Karpas-422 (cell line): ENCODE results near the gene DENND1C. TPM values are rescaled to one million over a fixed set of nuclear protein-coding genes. Genes with fewer than 3 reads are reported as not detected.

Source experiments
- DNase-seq: peaks from one replicate; pipeline ENCODE4 v3.0.0-alpha.2; 2015
- H2AFZ ChIP-seq: fragments of 200-600 bp; sonication (generic); 2 replicates; pipeline ENCODE4 v1.6.1; 2014; ENCODE audit warnings: antibody characterized with exemption, low read length, mixed read lengths
- H3K27ac ChIP-seq: fragments of 200-600 bp; sonication (generic); 2 replicates; pipeline ENCODE4 v1.5.1; 2014; ENCODE audit warnings: mild to moderate bottlenecking, low read length, moderate library complexity
- H3K27me3 ChIP-seq: fragments of 200-600 bp; sonication (generic); 2 replicates; pipeline ENCODE4 v1.6.1; 2014; ENCODE audit warnings: low read length, mixed read lengths
- H3K36me3 ChIP-seq: fragments of 200-600 bp; sonication (generic); 2 replicates; pipeline ENCODE4 v1.6.1; 2014; ENCODE audit warnings: low read length, mixed read lengths; ENCODE audit not compliant: insufficient read depth
- H3K4me1 ChIP-seq: fragments of 200-600 bp; sonication (generic); 2 replicates; pipeline ENCODE4 v1.6.1; 2014; ENCODE audit warnings: mild to moderate bottlenecking, low read length, mixed read lengths
- H3K4me2 ChIP-seq: fragments of 200-600 bp; sonication (generic); 2 replicates; pipeline ENCODE4 v1.6.1; 2014; ENCODE audit warnings: low read length, low read depth, mild to moderate bottlenecking; ENCODE audit not compliant: poor library complexity, severe bottlenecking
- H3K4me3 ChIP-seq: fragments of 200-600 bp; sonication (generic); 2 replicates; pipeline ENCODE4 v1.5.1; 2014; ENCODE audit warnings: mild to moderate bottlenecking, antibody characterized with exemption, low read length, mixed read lengths
- H3K79me2 ChIP-seq: fragments of 200-600 bp; sonication (generic); 2 replicates; pipeline ENCODE4 v1.6.1; 2014; ENCODE audit warnings: mild to moderate bottlenecking, low read length, mixed read lengths
- H3K9ac ChIP-seq: fragments of 200-600 bp; sonication (generic); 2 replicates; pipeline ENCODE4 v1.6.0; 2014; ENCODE audit warnings: low read length
- H3K9me2 ChIP-seq: fragments of 200-600 bp; sonication (generic), shearing (Covaris generic); replicated peaks from 2 replicates; pipeline ENCODE4 v1.6.0; 2014; ENCODE audit warnings: mild to moderate bottlenecking, low read length, moderate library complexity; ENCODE audit not compliant: insufficient read depth
- H3K9me3 ChIP-seq: fragments of 300-700, 200-600 bp; sonication (generic); 2 replicates; pipeline ENCODE4 v1.6.1; 2014; ENCODE audit warnings: low read length, mixed read lengths
- H4K20me1 ChIP-seq: fragments of 200-600 bp; sonication (generic); 2 replicates; pipeline ENCODE4 v1.6.1; 2014; ENCODE audit warnings: mild to moderate bottlenecking, antibody characterized with exemption, low read length, low read depth; ENCODE audit not compliant: insufficient read depth
- total RNA-seq: library from RNA; depleted of rRNA; stranded (reverse); fragments of >200 nt; shearing (Covaris generic); gene quantifications from 2 replicates; pipeline ENCODE4 v1.2.3, GENCODE V29; 2014; ENCODE audit warnings: low replicate concordance

The DENND1C gene
- total RNA-seq, 1 experiment from 2014 or later = 19.2 TPM

DNA sequence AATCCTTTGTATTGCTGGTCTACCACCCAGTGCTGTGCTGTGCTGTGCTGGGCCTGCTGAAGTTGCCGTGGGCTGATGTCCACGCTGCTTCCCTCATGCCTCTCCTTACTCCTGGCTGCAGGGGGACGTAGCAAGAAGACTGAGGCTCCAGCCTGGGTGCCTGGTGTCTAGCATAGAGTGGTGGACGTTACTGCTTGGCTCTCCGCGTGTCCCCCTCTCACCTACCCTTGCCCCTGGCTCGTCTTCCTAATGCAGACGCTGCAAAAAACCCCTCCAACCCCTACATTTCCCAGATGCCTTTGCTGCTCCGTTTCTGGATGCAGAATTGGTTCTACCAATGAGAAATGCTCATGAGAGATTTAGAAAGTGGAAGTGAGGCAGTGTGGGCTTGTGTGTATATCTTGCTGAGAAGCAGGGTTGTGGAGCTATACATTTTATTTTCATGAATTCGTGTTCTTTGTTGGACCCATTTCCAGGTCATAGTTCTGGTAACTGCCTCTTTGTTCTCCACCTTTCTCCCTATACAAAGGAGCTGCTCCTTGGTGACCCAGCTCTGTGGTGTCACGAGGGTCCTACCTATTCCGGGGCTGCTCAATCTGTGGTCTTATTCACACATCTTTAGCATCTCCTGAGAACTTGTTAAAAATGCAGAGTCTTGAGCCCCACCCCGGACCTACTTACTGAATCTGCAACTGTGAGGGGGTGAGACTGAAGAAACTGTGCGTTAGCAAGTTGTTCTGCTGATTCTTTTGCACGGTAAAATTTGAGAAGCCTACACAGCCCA, 7.9 kb upstream of the DENND1C start:
- peak; percentile 90 for DNase-seq
- Histone ChIP-seq H3K36me3 (no peaks in the 10 kb centered on the region), H4K20me1 (no peaks in the 10 kb centered on the region), H2AFZ (peak overlapping the region; percentile 92), H3K9me3 (no peaks in the 10 kb centered on the region), H3K79me2 (no peaks in the 10 kb centered on the region), H3K9ac (peak overlapping the region; percentile 76), H3K4me2 (peak overlapping the region; percentile 83), H3K9me2 (no peaks in the 10 kb centered on the region), H3K27ac (peak overlapping the region; percentile 52), H3K27me3 (no peaks in the 10 kb centered on the region), H3K4me1 (peaks cover 13% of the 10 kb centered on the region), H3K4me3 (peak overlapping the region; percentile 70)

DNA sequence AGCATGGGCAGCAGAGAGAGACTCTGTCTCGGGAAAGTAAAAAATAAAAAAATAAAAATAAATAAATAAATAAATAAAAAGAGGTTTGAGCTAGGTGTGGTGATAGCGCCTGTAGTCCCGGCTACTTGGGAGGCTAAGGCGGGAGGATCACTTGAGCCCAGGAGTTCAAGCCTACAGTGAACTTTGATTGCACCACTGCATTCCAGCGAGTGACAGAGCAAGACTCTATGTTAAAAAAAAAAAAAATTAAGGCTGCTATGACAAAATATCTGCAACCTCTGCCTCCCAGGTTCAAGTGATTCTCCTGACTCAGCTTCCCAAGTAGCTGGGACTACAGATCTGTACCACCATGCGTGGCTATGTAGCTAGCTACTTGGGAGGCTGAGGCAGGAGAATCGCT, 3.2 kb upstream of the DENND1C start:
- no peaks in the 10 kb centered on the region for H3K36me3 ChIP-seq
- peaks cover 26% of the 10 kb centered on the region for H3K4me1 ChIP-seq
- H3K27me3 ChIP-seq = no peaks in the 10 kb centered on the region
- H2AFZ ChIP-seq = no peak overlapping the region
- DNase-seq = no peak
- no peak overlapping the region for H3K4me2 ChIP-seq
- peaks cover 14% of the 10 kb centered on the region for H3K79me2 ChIP-seq
- no peaks in the 10 kb centered on the region for H3K9me2 ChIP-seq
- H3K27ac ChIP-seq = no peak overlapping the region
- H3K9ac ChIP-seq = no peak overlapping the region
- H3K9me3 ChIP-seq = no peaks in the 10 kb centered on the region
- H4K20me1 ChIP-seq = no peaks in the 10 kb centered on the region
- H3K4me3 ChIP-seq = no peak overlapping the region

DNA sequence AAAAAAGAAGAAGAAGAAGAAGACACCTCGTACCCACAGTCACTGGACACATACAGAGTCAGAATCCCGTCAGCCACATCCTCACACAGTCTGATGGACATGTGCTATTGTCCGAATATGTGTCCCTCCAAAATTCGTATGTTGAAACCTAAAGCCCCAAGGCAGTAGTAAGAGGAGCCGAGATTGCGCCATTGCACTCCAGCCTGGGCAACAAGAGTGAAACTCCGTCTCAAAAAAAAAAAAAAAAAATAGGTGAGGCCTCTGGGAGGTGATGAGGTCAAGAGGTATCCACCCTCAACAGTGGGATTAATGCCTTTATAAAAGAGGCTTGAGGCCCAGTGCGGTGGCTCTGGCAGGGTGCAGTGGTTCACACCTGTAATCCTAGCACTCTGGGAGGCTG, 2.6 kb upstream of the DENND1C start:
- Histone ChIP-seq H3K4me1 (peaks cover 20% of the 10 kb centered on the region), H3K4me3 (no peak overlapping the region), H3K27me3 (no peaks in the 10 kb centered on the region), H3K27ac (no peak overlapping the region), H3K36me3 (no peaks in the 10 kb centered on the region), H4K20me1 (no peaks in the 10 kb centered on the region), H2AFZ (no peak overlapping the region), H3K4me2 (no peak overlapping the region), H3K9me3 (no peaks in the 10 kb centered on the region), H3K79me2 (peaks cover 19% of the 10 kb centered on the region), H3K9ac (no peak overlapping the region), H3K9me2 (no peaks in the 10 kb centered on the region)
- no peak for DNase-seq

DNA sequence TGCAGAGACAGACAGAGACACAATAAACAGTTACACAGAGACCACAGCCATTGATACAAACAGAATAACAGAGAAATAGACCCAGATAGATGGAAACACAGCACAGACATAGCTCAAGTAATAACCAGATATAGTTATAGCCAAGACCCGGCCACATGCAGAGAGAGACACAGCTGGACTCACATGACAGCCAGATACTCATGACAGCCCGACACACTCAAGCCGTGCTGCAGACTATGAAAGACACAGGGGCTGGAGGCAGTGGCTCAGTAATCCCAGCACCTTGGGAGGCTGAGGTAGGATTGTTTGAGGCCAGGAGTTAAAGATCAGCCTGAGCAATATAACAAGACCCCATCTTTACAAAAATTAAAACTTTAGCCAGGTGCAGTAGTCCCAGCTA, 1.6 kb upstream of the DENND1C start:
- Histone ChIP-seq H3K9me3 (no peaks in the 10 kb centered on the region), H3K9me2 (no peaks in the 10 kb centered on the region), H3K4me2 (no peak overlapping the region), H3K4me1 (peaks cover 18% of the 10 kb centered on the region), H4K20me1 (no peaks in the 10 kb centered on the region), H3K9ac (no peak overlapping the region), H3K79me2 (peaks cover 20% of the 10 kb centered on the region), H3K27ac (no peak overlapping the region), H2AFZ (no peak overlapping the region), H3K27me3 (no peaks in the 10 kb centered on the region), H3K4me3 (no peak overlapping the region), H3K36me3 (no peaks in the 10 kb centered on the region)
- no peak for DNase-seq

DNA sequence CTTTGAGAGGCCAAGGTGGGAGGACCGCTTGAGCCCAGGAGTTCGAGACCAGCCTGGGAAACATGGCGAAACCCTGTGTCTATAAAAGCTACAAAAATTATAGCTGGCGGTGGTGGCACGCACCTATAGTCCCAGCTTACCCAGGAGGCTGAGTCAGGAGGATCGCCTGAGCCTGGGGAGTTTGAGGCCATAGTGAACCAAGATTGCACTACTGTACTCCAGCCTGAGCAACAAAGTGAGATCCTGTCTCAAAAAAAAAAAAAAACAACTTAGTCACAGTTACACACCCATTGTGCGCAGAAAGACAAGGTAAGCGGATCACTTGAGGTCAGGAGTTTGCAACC, 728 bp upstream of the DENND1C start:
- no peaks in the 10 kb centered on the region for H3K36me3 ChIP-seq
- H3K79me2 ChIP-seq = peaks cover 20% of the 10 kb centered on the region
- no peaks in the 10 kb centered on the region for H3K27me3 ChIP-seq
- no peak for DNase-seq
- H3K4me1 ChIP-seq = peaks cover 18% of the 10 kb centered on the region
- H3K9me3 ChIP-seq = no peaks in the 10 kb centered on the region
- no peaks in the 10 kb centered on the region for H3K9me2 ChIP-seq
- H3K4me2 ChIP-seq = peak overlapping the region; percentile 82
- H3K27ac ChIP-seq = no peak overlapping the region
- peak overlapping the region; percentile 83 for H3K9ac ChIP-seq
- no peaks in the 10 kb centered on the region for H4K20me1 ChIP-seq
- no peak overlapping the region; the same call in 1 of the 2 replicates for H3K4me3 ChIP-seq
- peak overlapping the region; percentile 87; the same call in 1 of the 2 replicates for H2AFZ ChIP-seq

DNA sequence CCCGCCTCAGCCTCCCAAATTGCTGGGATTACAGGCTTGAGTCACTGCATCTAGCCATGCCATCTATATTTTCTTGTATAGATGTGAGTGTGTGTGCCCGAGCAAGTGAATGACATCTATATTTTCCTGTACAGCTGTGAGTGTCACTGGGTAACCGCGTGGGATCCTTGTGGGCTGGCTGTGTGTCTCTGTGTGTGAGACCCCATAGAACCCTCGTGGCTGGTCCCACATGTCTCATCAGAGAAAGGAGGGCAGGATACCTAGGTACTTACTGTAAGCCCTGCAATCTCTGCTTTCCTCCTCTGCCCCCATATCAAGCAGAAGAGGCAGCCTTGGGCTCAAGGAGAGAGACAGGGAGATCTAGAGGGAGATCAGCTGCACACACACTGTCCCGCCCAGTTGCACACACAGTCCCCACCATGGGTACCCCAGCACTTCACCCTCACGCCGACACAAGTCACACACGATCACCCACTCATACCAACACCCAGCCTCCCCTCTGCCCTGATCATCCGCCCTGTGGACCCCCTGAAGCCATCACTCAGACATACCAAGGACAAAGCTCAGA, 655 bp downstream of the DENND1C start:
- no peaks in the 10 kb centered on the region for H3K9me2 ChIP-seq
- no peaks in the 10 kb centered on the region for H3K9me3 ChIP-seq
- peak overlapping the region; percentile 87; the same call in 1 of the 2 replicates for H2AFZ ChIP-seq
- peak overlapping the region; percentile 73 for H3K27ac ChIP-seq
- H3K4me3 ChIP-seq = peak overlapping the region; percentile 79
- no peaks in the 10 kb centered on the region for H4K20me1 ChIP-seq
- H3K9ac ChIP-seq = peak overlapping the region; percentile 83
- H3K4me1 ChIP-seq = peaks cover 18% of the 10 kb centered on the region
- DNase-seq = peak; percentile 52
- H3K27me3 ChIP-seq = no peaks in the 10 kb centered on the region
- peak overlapping the region; percentile 82 for H3K4me2 ChIP-seq
- H3K79me2 ChIP-seq = peaks cover 20% of the 10 kb centered on the region
- H3K36me3 ChIP-seq = peaks cover 8% of the 10 kb centered on the region

DNA sequence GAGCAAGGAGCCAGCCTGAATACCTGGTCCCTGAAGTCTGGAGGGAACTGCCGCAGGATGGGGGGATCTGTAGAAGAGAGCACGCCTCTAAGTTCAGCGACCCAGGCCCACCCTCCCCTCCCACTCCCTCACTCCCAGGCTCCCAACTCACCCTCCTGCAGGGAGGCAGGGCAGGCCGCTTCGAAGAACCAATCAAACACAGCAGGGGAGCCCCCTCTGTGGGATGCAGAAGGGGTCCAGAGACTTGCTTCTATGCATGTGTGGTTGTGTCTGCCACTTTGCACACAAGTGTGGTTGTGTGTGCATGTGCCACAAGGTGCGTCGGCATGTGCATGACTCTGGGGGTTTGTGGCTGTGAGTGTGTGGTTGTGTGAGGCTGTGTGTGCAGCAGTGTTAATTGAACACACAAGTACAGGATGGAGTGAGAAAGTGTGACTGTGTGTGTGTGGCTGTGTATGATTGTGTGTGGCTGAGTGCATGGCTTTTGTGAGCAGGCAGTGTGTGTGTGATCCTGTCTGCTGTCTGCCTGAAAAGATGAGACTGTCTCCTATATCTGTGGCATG, 1.7 kb downstream of the DENND1C start:
- Histone ChIP-seq H3K9ac (peak overlapping the region; percentile 41; the same call in 1 of the 2 replicates), H4K20me1 (no peaks in the 10 kb centered on the region), H3K9me2 (no peaks in the 10 kb centered on the region), H3K4me2 (peak overlapping the region; percentile 82), H3K9me3 (no peaks in the 10 kb centered on the region), H2AFZ (no peak overlapping the region), H3K36me3 (peaks cover 14% of the 10 kb centered on the region), H3K27me3 (no peaks in the 10 kb centered on the region), H3K4me3 (no peak overlapping the region), H3K4me1 (peaks cover 18% of the 10 kb centered on the region), H3K79me2 (peaks cover 20% of the 10 kb centered on the region), H3K27ac (no peak overlapping the region)
- no peak for DNase-seq

DNA sequence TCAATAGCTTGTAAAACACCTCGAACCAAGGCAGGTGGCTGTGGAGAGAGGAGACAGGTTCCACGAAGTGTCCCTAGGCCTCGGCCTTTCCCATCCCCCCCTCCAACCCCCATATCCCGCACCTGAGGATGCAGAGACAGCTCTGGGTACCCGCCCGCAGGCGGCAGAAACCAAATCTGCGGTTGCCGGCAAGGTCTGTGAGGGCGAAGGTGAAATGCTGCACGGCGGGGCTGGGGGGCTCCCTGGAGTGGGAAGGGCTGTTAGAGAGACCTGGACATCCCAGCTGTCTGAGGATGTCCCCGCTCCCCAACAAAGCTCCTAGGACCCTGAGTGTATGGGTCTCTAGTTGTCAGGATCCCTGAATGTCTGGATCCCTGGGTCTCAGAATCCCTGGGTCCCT, 2.8 kb downstream of the DENND1C start:
- no peaks in the 10 kb centered on the region for H3K9me2 ChIP-seq
- no peaks in the 10 kb centered on the region for H3K9me3 ChIP-seq
- H3K4me2 ChIP-seq = no peak overlapping the region
- peaks cover 18% of the 10 kb centered on the region for H3K4me1 ChIP-seq
- H3K4me3 ChIP-seq = no peak overlapping the region
- H3K27me3 ChIP-seq = no peaks in the 10 kb centered on the region
- peaks cover 20% of the 10 kb centered on the region for H3K79me2 ChIP-seq
- H4K20me1 ChIP-seq = no peaks in the 10 kb centered on the region
- H2AFZ ChIP-seq = no peak overlapping the region
- no peak overlapping the region for H3K9ac ChIP-seq
- H3K36me3 ChIP-seq = peaks cover 14% of the 10 kb centered on the region
- no peak for DNase-seq
- H3K27ac ChIP-seq = no peak overlapping the region
